HFFc6 (cell line): ENCODE measurements around the gene L3MBTL1. TPM values are rescaled to one million over a fixed set of nuclear protein-coding genes. Genes with fewer than 3 reads are reported as not detected.

Experiments used
- DNase-seq: peaks from one replicate; pipeline ENCODE4 v3.0.0-alpha.2; 2018
- H3K27ac Mint-ChIP-seq: 2 replicates; pipeline ENCODE4 v1.8.0; 2020; ENCODE audit warnings: mild to moderate bottlenecking, mixed read lengths
- H3K27me3 Mint-ChIP-seq: 2 replicates; pipeline ENCODE4 v1.8.0; 2021; ENCODE audit warnings: mild to moderate bottlenecking, moderate library complexity, mixed read lengths; ENCODE audit not compliant: insufficient read depth
- H3K36me3 Mint-ChIP-seq: 2 replicates; pipeline ENCODE4 v1.8.0; 2021; ENCODE audit warnings: low read depth, mixed read lengths
- H3K4me1 Mint-ChIP-seq: 2 replicates; pipeline ENCODE4 v1.8.0; 2020; ENCODE audit warnings: low read depth, mixed read lengths
- H3K4me3 Mint-ChIP-seq: 2 replicates; pipeline ENCODE4 v1.8.0; 2020; ENCODE audit warnings: mild to moderate bottlenecking, moderate library complexity, mixed read lengths
- H3K9me3 Mint-ChIP-seq: 2 replicates; pipeline ENCODE4 v1.8.0; 2020; ENCODE audit warnings: mild to moderate bottlenecking, mixed read lengths
- CTCF ChIP-seq: fragments of 200-600 bp; sonication (generic); IDR thresholded peaks from 2 replicates; pipeline ENCODE4 v1.5.0; 2021; ENCODE audit warnings: antibody characterized with exemption, mild to moderate bottlenecking
- total RNA-seq, 6 experiments: library from RNA; stranded (reverse); fragmentation: NEBNext Ultra II Directional; extraction: Animal tissue kit (Norgen Biotek cat#: 25700); gene quantifications; 2 replicates in 1 of 6; 3 replicates in 5 of 6; pipeline ENCODE4 v1.2.3, GENCODE V29; 2021

L3MBTL1 gene
- total RNA-seq, 6 experiments from 2014 or later, result 1.8 to 2.9 (median 2.3) TPM

GRCh38 chr20:43532416-43533055 is 25.0 kb downstream of the L3MBTL1 start:
- no peak overlapping the region; the same call in 1 of the 2 replicates for H3K27ac Mint-ChIP-seq
- H3K9me3 Mint-ChIP-seq, result no peaks in the 10 kb centered on the region
- DNase-seq, result no peak
- H3K4me3 Mint-ChIP-seq, result no peak overlapping the region
- H3K36me3 Mint-ChIP-seq, result no peaks in the 10 kb centered on the region
- peaks cover 28% of the 10 kb centered on the region for H3K4me1 Mint-ChIP-seq
- H3K27me3 Mint-ChIP-seq, result peaks cover 3% of the 10 kb centered on the region
- TF ChIP-seq CTCF, result no peak

GRCh38 chr20:43533060-43533459 is 25.6 kb downstream of the L3MBTL1 start:
- Mint-ChIP-seq H3K4me3 (no peak overlapping the region), H3K27ac (no peak overlapping the region; the same call in 1 of the 2 replicates), H3K36me3 (no peaks in the 10 kb centered on the region), H3K4me1 (peaks cover 32% of the 10 kb centered on the region), H3K27me3 (peaks cover 4% of the 10 kb centered on the region), H3K9me3 (no peaks in the 10 kb centered on the region)
- peak; percentile 18 for DNase-seq
- TF ChIP-seq CTCF, result no peak

GRCh38 chr20:43534016-43534415 is 26.5 kb downstream of the L3MBTL1 start:
- H3K36me3 Mint-ChIP-seq, result no peaks in the 10 kb centered on the region
- no peak overlapping the region for H3K4me3 Mint-ChIP-seq
- H3K4me1 Mint-ChIP-seq, result peaks cover 33% of the 10 kb centered on the region
- H3K27ac Mint-ChIP-seq, result no peak overlapping the region
- H3K9me3 Mint-ChIP-seq, result no peaks in the 10 kb centered on the region
- H3K27me3 Mint-ChIP-seq, result peaks cover 7% of the 10 kb centered on the region
- DNase-seq, result no peak
- TF ChIP-seq CTCF, result no peak

GRCh38 chr20:43534791-43535350 is 27.4 kb downstream of the L3MBTL1 start:
- H3K27ac Mint-ChIP-seq, result no peak overlapping the region
- peaks cover 11% of the 10 kb centered on the region for H3K27me3 Mint-ChIP-seq
- H3K36me3 Mint-ChIP-seq, result no peaks in the 10 kb centered on the region

GRCh38 chr20:43535370-43536004 is 28.0 kb downstream of the L3MBTL1 start:
- peaks cover 28% of the 10 kb centered on the region for H3K4me1 Mint-ChIP-seq
- H3K27me3 Mint-ChIP-seq, result peaks cover 11% of the 10 kb centered on the region
- no peak for DNase-seq
- no peak overlapping the region for H3K4me3 Mint-ChIP-seq
- H3K27ac Mint-ChIP-seq, result no peak overlapping the region
- TF ChIP-seq CTCF, result no peak
- no peaks in the 10 kb centered on the region for H3K9me3 Mint-ChIP-seq
- H3K36me3 Mint-ChIP-seq, result no peaks in the 10 kb centered on the region

More at GRCh38 chr20:43534791-43535350, 27.4 kb downstream of the L3MBTL1 start:
- no peak for DNase-seq
- no peak for TF ChIP-seq CTCF
- no peaks in the 10 kb centered on the region for H3K9me3 Mint-ChIP-seq
- no peak overlapping the region for H3K4me3 Mint-ChIP-seq
- peaks cover 28% of the 10 kb centered on the region for H3K4me1 Mint-ChIP-seq
